IMR-90 (cell line): Measurements from ENCODE around the gene KCNC2. TPM values are rescaled to one million over a fixed set of nuclear protein-coding genes. Genes with fewer than 3 reads are reported as not detected.
A peak's percentile ranks its signal among the peaks of the same experiment; 100 is the strongest.

Experiments used
- ATAC-seq: fragments of 200-7000 bp; cut with Tn5 transposase; 2 replicates; pipeline ENCODE4 v1.9.1; 2020; ENCODE audit warnings: low read depth, mild to moderate bottlenecking, moderate library complexity
- BruUV-seq: library from RNA; stranded (reverse); fragments of 400-500 nt; replicated peaks from 2 replicates; lab custom pipeline; 2021; lab: Mats Ljungman, UMichigan
- CTCF ChIA-PET: fragments of 300-600 bp; formaldehyde crosslinking; extraction: SDS; loops from one replicate; lab custom pipeline; 2021; ENCODE audit warnings: antibody characterized with exemption; lab: Yijun Ruan, JAX
- POLR2A ChIA-PET: fragments of 300-600 bp; sonication (Branson Sonifier 250); formaldehyde crosslinking; loops from one replicate; lab custom pipeline; 2022; ENCODE audit warnings: antibody characterized with exemption; ENCODE audit not compliant: unreplicated experiment; lab: Charles Lee
- DNase-seq: peaks from one replicate; pipeline ENCODE4 v3.0.0; 2013
- H2AFZ ChIP-seq: replicated peaks from 2 replicates; pipeline ENCODE3; 2013; ENCODE audit warnings: low read length, mild to moderate bottlenecking; ENCODE audit not compliant: poor library complexity
- H2AK5ac ChIP-seq: 2 replicates; pipeline ENCODE4 v1.6.1; 2013; ENCODE audit warnings: low read depth, low read length, inconsistent platforms
- H2AK9ac ChIP-seq: replicated peaks from 2 replicates; pipeline ENCODE3; 2013; ENCODE audit warnings: mild to moderate bottlenecking, low read depth, low read length, moderate library complexity; ENCODE audit not compliant: poor library complexity
- H2BK120ac ChIP-seq: 2 replicates; pipeline ENCODE4 v1.6.1; 2013; ENCODE audit warnings: low read depth, low read length, inconsistent platforms
- H2BK15ac ChIP-seq: 3 replicates; pipeline ENCODE4 v1.6.1; 2013; ENCODE audit warnings: low read depth, low read length, inconsistent platforms
- H2BK20ac ChIP-seq: 2 replicates; pipeline ENCODE4 v1.6.1; 2013; ENCODE audit warnings: low read depth, mild to moderate bottlenecking, inconsistent platforms, low read length, moderate library complexity
- H2BK5ac ChIP-seq: 2 replicates; pipeline ENCODE4 v1.6.1; 2013; ENCODE audit warnings: mild to moderate bottlenecking, low read depth, low read length, inconsistent platforms; ENCODE audit not compliant: poor library complexity, severe bottlenecking
- H3K14ac ChIP-seq: replicated peaks from 2 replicates; pipeline ENCODE4 v1.6.1; 2013; ENCODE audit warnings: low read depth, low read length, inconsistent platforms
- H3K18ac ChIP-seq: 2 replicates; pipeline ENCODE4 v1.6.1; 2013; ENCODE audit warnings: low read depth, low read length, control low read depth
- H3K23ac ChIP-seq: 2 replicates; pipeline ENCODE4 v1.6.1; 2013; ENCODE audit warnings: low read depth, low read length, inconsistent platforms
- H3K27ac ChIP-seq: 2 replicates; pipeline ENCODE4 v1.5.1; 2013; ENCODE audit warnings: mild to moderate bottlenecking, control low read depth, low read length; ENCODE audit not compliant: insufficient read depth
- H3K27me3 ChIP-seq: 2 replicates; pipeline ENCODE4 v1.6.1; 2013; ENCODE audit warnings: low read length; ENCODE audit not compliant: control insufficient read depth, insufficient read depth
- H3K36me3 ChIP-seq: 2 replicates; pipeline ENCODE4 v1.6.1; 2013; ENCODE audit warnings: low read length, mixed read lengths; ENCODE audit not compliant: control insufficient read depth, insufficient read depth
- H3K4ac ChIP-seq: 2 replicates; pipeline ENCODE4 v1.6.1; 2013; ENCODE audit warnings: low read depth, low read length, inconsistent platforms
- H3K4me1 ChIP-seq: 2 replicates; pipeline ENCODE4 v1.6.1; 2013; ENCODE audit warnings: low read length, mixed read lengths; ENCODE audit not compliant: control insufficient read depth, insufficient read depth
- H3K4me2 ChIP-seq: 2 replicates; pipeline ENCODE4 v1.6.1; 2013; ENCODE audit warnings: low read depth, mild to moderate bottlenecking, control low read depth, low read length, moderate library complexity
- H3K4me3 ChIP-seq: 2 replicates; pipeline ENCODE4 v1.5.1; 2013; ENCODE audit warnings: low read depth, mild to moderate bottlenecking, control low read depth, low read length, moderate library complexity; ENCODE audit not compliant: insufficient read depth
- H3K56ac ChIP-seq: 2 replicates; pipeline ENCODE4 v1.6.1; 2013; ENCODE audit warnings: low read length, inconsistent platforms; ENCODE audit not compliant: insufficient read depth; ENCODE audit errors: extremely low read depth
- H3K79me1 ChIP-seq, 2 experiments: 2 replicates each; pipeline ENCODE4 v1.6.1; 2013; ENCODE audit warnings: low read length in 2 of 2, inconsistent platforms in 1 of 2, low read depth in 1 of 2
- H3K9ac ChIP-seq: 2 replicates; pipeline ENCODE4 v1.6.1; 2013; ENCODE audit warnings: low read depth, low read length, control low read depth
- H3K9me1 ChIP-seq: 2 replicates; pipeline ENCODE4 v1.6.1; 2013; ENCODE audit warnings: low read length, inconsistent platforms; ENCODE audit not compliant: insufficient read depth
- H3K9me3 ChIP-seq: 2 replicates; pipeline ENCODE4 v1.6.1; 2013; ENCODE audit warnings: low read length; ENCODE audit not compliant: control insufficient read depth, insufficient read depth
- H4K20me1 ChIP-seq: 2 replicates; pipeline ENCODE4 v1.6.1; 2013; ENCODE audit warnings: low read length, inconsistent platforms; ENCODE audit not compliant: insufficient read depth
- H4K5ac ChIP-seq: 2 replicates; pipeline ENCODE4 v1.6.1; 2013; ENCODE audit warnings: mild to moderate bottlenecking, low read depth, low read length, control low read depth
- H4K8ac ChIP-seq, 2 experiments: 2 replicates each; pipeline ENCODE4 v1.6.1; 2013; ENCODE audit warnings: low read depth in 2 of 2, low read length in 2 of 2, control low read depth in 1 of 2, inconsistent platforms in 1 of 2
- H4K91ac ChIP-seq: 2 replicates; pipeline ENCODE4 v1.6.1; 2013; ENCODE audit warnings: low read depth, low read length, inconsistent platforms; ENCODE audit not compliant: insufficient read depth
- BHLHE40 ChIP-seq: fragments of 150-350 bp; IDR thresholded peaks from 2 replicates; pipeline ENCODE4 v1.6.1; 2016; ENCODE audit warnings: mild to moderate bottlenecking, low read depth, low read length
- CEBPB ChIP-seq: IDR thresholded peaks from 2 replicates; pipeline ENCODE4 v1.6.1; 2012; ENCODE audit warnings: low read depth, low read length, improper control_type of control experiment
- CHD1 ChIP-seq: IDR thresholded peaks from 2 replicates; pipeline ENCODE4 v1.6.1; 2012; ENCODE audit warnings: low read depth, low read length, improper control_type of control experiment
- CTCF ChIP-seq: conservative IDR thresholded peaks from 2 replicates; pipeline ENCODE4 v1.5.1; 2012; ENCODE audit warnings: mild to moderate bottlenecking, low read depth, low read length, improper control_type of control experiment
- FOS ChIP-seq: fragments of 150-350 bp; IDR thresholded peaks from 2 replicates; pipeline ENCODE4 v1.6.1; 2016; ENCODE audit warnings: low read depth, low read length
- MAFK ChIP-seq: IDR thresholded peaks from 2 replicates; pipeline ENCODE4 v1.6.1; 2012; ENCODE audit warnings: low read depth, low read length, improper control_type of control experiment
- MAZ ChIP-seq: IDR thresholded peaks from 2 replicates; pipeline ENCODE4 v1.6.1; 2012; ENCODE audit warnings: low read depth, mild to moderate bottlenecking, low read length, improper control_type of control experiment, moderate library complexity, borderline replicate concordance
- MXI1 ChIP-seq: IDR thresholded peaks from 2 replicates; pipeline ENCODE4 v1.6.1; 2012; ENCODE audit warnings: low read depth, mild to moderate bottlenecking, low read length, moderate library complexity, borderline replicate concordance
- NFE2L2 ChIP-seq: fragments of 150-350 bp; IDR thresholded peaks from 2 replicates; pipeline ENCODE4 v1.6.1; 2016; ENCODE audit warnings: low read depth, mild to moderate bottlenecking, low read length
- POLR2A ChIP-seq: IDR thresholded peaks from 2 replicates; pipeline ENCODE4 v1.6.1; 2012; ENCODE audit warnings: mild to moderate bottlenecking, low read depth, low read length
- RAD21 ChIP-seq: IDR thresholded peaks from 2 replicates; pipeline ENCODE4 v1.6.1; 2012; ENCODE audit warnings: low read length, improper control_type of control experiment
- RCOR1 ChIP-seq: IDR thresholded peaks from 2 replicates; pipeline ENCODE4 v1.6.1; 2012; ENCODE audit warnings: mild to moderate bottlenecking, low read length, improper control_type of control experiment; ENCODE audit not compliant: insufficient replicate concordance
- RFX5 ChIP-seq: IDR thresholded peaks from 2 replicates; pipeline ENCODE4 v1.8.0; 2012; ENCODE audit warnings: low read depth, mild to moderate bottlenecking, low read length, moderate library complexity
- SMC3 ChIP-seq: fragments of 150-350 bp; IDR thresholded peaks from 2 replicates; pipeline ENCODE4 v1.6.1; 2016; ENCODE audit warnings: low read depth, mild to moderate bottlenecking, antibody characterized with exemption, low read length, moderate library complexity
- USF2 ChIP-seq: fragments of 150-350 bp; IDR thresholded peaks from 2 replicates; pipeline ENCODE4 v1.6.1; 2017; ENCODE audit warnings: mild to moderate bottlenecking, antibody characterized with exemption, low read length, low read depth
- dilution Hi-C: fragments of 300-500 bp; cut with HindIII; formaldehyde crosslinking; loops from one replicate; pipeline ENCODE4 v1.14.3; 2018; ENCODE audit warnings: low sequenced_read_pairs; ENCODE audit not compliant: unreplicated experiment
- in situ Hi-C: fragments of 300-500 bp; cut with MboI; formaldehyde crosslinking; loops from 3 replicates; pipeline ENCODE4 v1.14.3; 2019; ENCODE audit warnings: low sequenced_read_pairs, inconsistent platforms, mixed read lengths
- intact Hi-C: fragments of 100-400 bp; cut with micrococcal nuclease; formaldehyde crosslinking; loops from 2 replicates; pipeline ENCODE4 v1.10.0; 2022
- polyA plus RNA-seq, 3 experiments: library from polyadenylated mRNA; depleted of rRNA; stranded (reverse); fragments of >200 nt; gene quantifications; 2 replicates each; pipeline ENCODE4 v1.2.3, GENCODE V29; 2012; ENCODE audit warnings: low replicate concordance in 1 of 3
- total RNA-seq: library from RNA; depleted of rRNA; stranded (reverse); fragments of >200 nt; gene quantifications from 2 replicates; pipeline ENCODE4 v1.2.3, GENCODE V29; 2012
- TF ChIP-seq, protein P1 (sequence below): fragments of 150-350 bp; IDR thresholded peaks from 2 replicates; pipeline ENCODE4 v1.6.1; 2016; ENCODE audit warnings: low read depth, mild to moderate bottlenecking, low read length, moderate library complexity, borderline replicate concordance

KCNC2 gene
- total and polyA plus RNA-seq, 2 of the 4 experiments (the other 2 are of a cell fraction), result not detected

DNA sequence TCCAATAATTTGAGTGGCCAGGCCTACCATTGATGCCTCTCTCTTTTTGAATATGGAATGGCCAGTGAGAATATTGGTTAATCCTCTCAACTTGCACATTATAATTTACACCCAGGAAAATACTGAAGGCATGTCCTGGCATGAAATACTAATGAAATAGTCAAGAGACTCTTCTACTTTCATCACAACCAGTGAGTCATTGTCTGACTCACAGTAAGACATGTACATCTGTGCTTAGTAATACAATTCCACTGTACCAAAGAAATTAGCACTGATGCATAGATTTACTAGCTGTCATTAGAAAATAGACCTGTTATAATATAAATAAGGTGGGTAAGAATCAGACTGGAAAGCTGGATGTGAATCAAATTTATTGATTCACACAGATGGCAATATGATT is 31.6 kb downstream of the KCNC2 start:
- H3K4me3 ChIP-seq, result no peak overlapping the region
- H2BK15ac ChIP-seq, result no peak overlapping the region
- ChIA-PET CTCF (interaction anchor here (0.9 kb wide), 1 partner anchor 11 kb away, joined by 3 read pairs; no protein-coding TSS in a partner anchor), POLR2A (no interaction called here)
- in situ Hi-C loops, result no loop called here
- no TSS peak for BruUV-seq
- peak overlapping the region; percentile 87; the same call in 1 of the 2 replicates for H3K4ac ChIP-seq
- no peak overlapping the region for H2AFZ ChIP-seq
- peak overlapping the region; percentile 37; the same call in 1 of the 2 replicates for H3K27ac ChIP-seq
- no peaks in the 10 kb centered on the region for H3K9me1 ChIP-seq
- no peaks in the 10 kb centered on the region for H3K79me1 ChIP-seq
- H3K18ac ChIP-seq, result peak overlapping the region; percentile 83; the same call in 1 of the 2 replicates
- H3K4me2 ChIP-seq, result no peak overlapping the region; the same call in 1 of the 2 replicates
- H4K91ac ChIP-seq, result peak overlapping the region; percentile 63; the same call in 1 of the 2 replicates
- peak; percentile 97 for TF ChIP-seq FOS
- no peak for TF ChIP-seq POLR2A
- no peak for TF ChIP-seq CTCF
- peak; percentile 86 for TF ChIP-seq CEBPB
- no peak for TF ChIP-seq RAD21
- TF ChIP-seq SMC3, result no peak
- TF ChIP-seq USF2, result no peak
- no peak for TF ChIP-seq MAFK
- no peak for TF ChIP-seq CHD1
- TF ChIP-seq MXI1, result no peak
- TF ChIP-seq MAZ, result no peak
- TF ChIP-seq, protein P1, sequence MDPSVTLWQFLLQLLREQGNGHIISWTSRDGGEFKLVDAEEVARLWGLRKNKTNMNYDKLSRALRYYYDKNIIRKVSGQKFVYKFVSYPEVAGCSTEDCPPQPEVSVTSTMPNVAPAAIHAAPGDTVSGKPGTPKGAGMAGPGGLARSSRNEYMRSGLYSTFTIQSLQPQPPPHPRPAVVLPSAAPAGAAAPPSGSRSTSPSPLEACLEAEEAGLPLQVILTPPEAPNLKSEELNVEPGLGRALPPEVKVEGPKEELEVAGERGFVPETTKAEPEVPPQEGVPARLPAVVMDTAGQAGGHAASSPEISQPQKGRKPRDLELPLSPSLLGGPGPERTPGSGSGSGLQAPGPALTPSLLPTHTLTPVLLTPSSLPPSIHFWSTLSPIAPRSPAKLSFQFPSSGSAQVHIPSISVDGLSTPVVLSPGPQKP, result no peak
- no peak for TF ChIP-seq RCOR1
- TF ChIP-seq NFE2L2, result no peak
- TF ChIP-seq BHLHE40, result peak; percentile 40; the same call in 1 of the 2 replicates
- no peak for TF ChIP-seq RFX5
- H2AK5ac ChIP-seq, result no peak overlapping the region
- peak overlapping the region; percentile 94 for H2BK20ac ChIP-seq
- peak overlapping the region; percentile 99 for H2BK5ac ChIP-seq
- peak overlapping the region in 1 of 2 experiments; percentile 85; a peak in 1 of 4 replicates for H4K8ac ChIP-seq
- dilution Hi-C loops, result no loop called here
- intact Hi-C loops, result loop anchor here (10.0 kb wide), 1 partner anchor 307 kb away; the partner anchor contains the start of gene GLIPR1
- H4K20me1 ChIP-seq, result no peaks in the 10 kb centered on the region
- DNase-seq, result peak; percentile 95
- 0 out of 2 replicates have a peak overlapping the region, but pooled peaks have one; percentile 81 for H3K14ac ChIP-seq
- H3K36me3 ChIP-seq, result no peaks in the 10 kb centered on the region
- H2AK9ac ChIP-seq, result no peak overlapping the region
- H4K5ac ChIP-seq, result peak overlapping the region; percentile 70; the same call in 1 of the 2 replicates
- ATAC-seq, result peak; percentile 94
- peak overlapping the region; percentile 95 for H2BK120ac ChIP-seq
- no peak overlapping the region; the same call in 1 of the 2 replicates for H3K56ac ChIP-seq
- H3K9ac ChIP-seq, result no peak overlapping the region
- H3K23ac ChIP-seq, result peak overlapping the region; percentile 77; the same call in 1 of the 2 replicates
- H3K27me3 ChIP-seq, result peaks cover 3% of the 10 kb centered on the region
- H3K9me3 ChIP-seq, result no peaks in the 10 kb centered on the region
- H3K4me1 ChIP-seq, result no peaks in the 10 kb centered on the region
